ENCODE results near the gene ALAD. TPM values are rescaled to one million over a fixed set of nuclear protein-coding genes. Genes with fewer than 3 reads are reported as not detected.

The ALAD gene
- total and polyA plus RNA-seq, 2 of the 13 experiments (the other 11 are each of a cell fraction or from before 2014, with no cell fraction given) = 21.8 to 30.1 TPM

DNA sequence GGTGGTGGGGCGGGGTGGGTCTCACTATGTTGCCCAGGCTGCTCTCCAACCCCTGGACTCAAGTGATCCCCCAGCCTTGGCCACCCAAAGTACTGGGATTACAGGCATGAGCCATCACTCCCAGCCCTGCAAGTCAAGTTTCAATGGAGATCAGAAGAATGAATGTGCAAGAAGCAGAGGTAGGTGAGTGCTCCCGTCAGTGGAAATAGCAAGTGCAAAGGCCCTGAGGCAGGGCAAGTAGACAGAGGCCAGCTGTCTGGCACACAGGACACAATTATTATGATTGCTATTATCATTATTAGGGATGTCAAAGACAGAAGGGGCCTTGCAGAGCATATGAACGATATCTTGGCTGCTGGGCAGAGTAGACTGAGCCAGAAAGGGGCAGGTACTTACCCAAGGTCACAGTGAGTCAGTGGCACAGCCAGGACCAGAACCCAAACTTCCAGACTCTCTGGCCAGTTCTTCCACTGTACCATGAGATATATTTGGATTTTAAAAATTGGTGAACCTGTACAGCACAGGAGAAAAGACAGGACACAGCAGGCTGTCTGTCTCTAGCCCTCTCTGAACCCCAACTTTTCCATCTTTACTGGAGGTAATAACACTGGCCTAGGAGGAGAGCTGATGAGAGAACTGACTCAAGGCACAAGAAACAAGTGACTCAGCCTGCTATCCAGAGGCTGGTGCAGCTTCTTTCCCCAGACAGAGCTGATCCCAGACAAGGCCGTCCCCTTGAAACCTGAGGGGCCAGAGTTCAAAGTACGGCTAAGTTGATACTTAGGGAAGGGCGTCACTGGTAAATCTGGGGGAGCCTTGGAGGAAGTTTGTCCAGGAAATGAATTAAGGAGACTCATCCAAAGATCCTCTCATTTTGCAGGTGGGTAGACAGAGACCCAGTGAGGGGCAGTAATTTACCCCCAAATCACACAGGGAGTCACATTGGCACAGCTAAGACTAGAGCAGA is 25.7 kb downstream of the ALAD start:
- ChIA-PET CTCF (ENCODE audit: low intra/inter-chr PET ratio, low total read pairs) (no interaction called here), POLR2A (interaction anchor here (0.7 to 3.5 kb wide), 4 partner anchors 9 to 25 kb away, joined by 4 to 35 read pairs (median 12); partner anchors contain the start of gene ALAD)
- intact Hi-C loops (cut with micrococcal nuclease; ENCODE audit: unreplicated experiment) (no loop called here), in situ Hi-C loops (cut with HindIII; ENCODE audit: extremely low pct_ligation_motif_present, low pct_unique_long_range_greater_than_20kb) (no loop called here)
- H3K27me3 ChIP-seq (ENCODE audit: control insufficient read depth in 1 of 2, insufficient read depth in 2 of 2, low read length in 2 of 2) = no peaks in the 10 kb centered on the region
- no peak for ATAC-seq
- FAIRE-seq = no peak
- H3K4me2 ChIP-seq (ENCODE audit: low read depth, low read length) = peak overlapping the region; percentile 87
- peak overlapping the region; percentile 94 for H3K27ac ChIP-seq (ENCODE audit: extremely low read length, insufficient read depth, low read length)
- H3K36me3 ChIP-seq (replicated peaks in 1 of 2; ENCODE audit: control insufficient read depth in 1 of 2, insufficient read depth in 2 of 2, low read length in 2 of 2) = peaks cover 4 to 10% of the 10 kb centered on the region in 2 experiments; a peak in 3 of 5 replicates
- no peak overlapping the region for H2AFZ ChIP-seq (ENCODE audit: low read length)
- peak overlapping the region; percentile 80 to 99 (median 84) for H3K4me3 ChIP-seq (replicated peaks in 1 of 3; ENCODE audit: insufficient read depth in 1 of 3, low read depth in 2 of 3, low read length in 3 of 3)
- peaks cover 16% of the 10 kb centered on the region for H4K20me1 ChIP-seq (ENCODE audit: insufficient read depth, low read length)
- peaks cover 74% of the 10 kb centered on the region for H3K4me1 ChIP-seq (ENCODE audit: insufficient read depth, low read length)
- TSS peak; percentile 70 for BruUV-seq (replicated peaks)
- H3K9ac ChIP-seq (ENCODE audit: insufficient read depth, low read depth, low read length) = peak overlapping the region; percentile 89
- no peak for DNase-seq (ENCODE audit: low spot score)
- H3K9me3 ChIP-seq (ENCODE audit: low read length) = no peaks in the 10 kb centered on the region
- WGBS (ENCODE audit: low lambda C conversion rate) = 59% methylated on average over 6 of the region's 6 CpGs
- peaks cover 15% of the 10 kb centered on the region for H3K79me2 ChIP-seq (ENCODE audit: insufficient read depth, low read length)
- TF ChIP-seq RFXANK (CRISPR knock-in tag; IDR thresholded peaks at IDR 0.05) = no peak
- TF ChIP-seq, protein P1, sequence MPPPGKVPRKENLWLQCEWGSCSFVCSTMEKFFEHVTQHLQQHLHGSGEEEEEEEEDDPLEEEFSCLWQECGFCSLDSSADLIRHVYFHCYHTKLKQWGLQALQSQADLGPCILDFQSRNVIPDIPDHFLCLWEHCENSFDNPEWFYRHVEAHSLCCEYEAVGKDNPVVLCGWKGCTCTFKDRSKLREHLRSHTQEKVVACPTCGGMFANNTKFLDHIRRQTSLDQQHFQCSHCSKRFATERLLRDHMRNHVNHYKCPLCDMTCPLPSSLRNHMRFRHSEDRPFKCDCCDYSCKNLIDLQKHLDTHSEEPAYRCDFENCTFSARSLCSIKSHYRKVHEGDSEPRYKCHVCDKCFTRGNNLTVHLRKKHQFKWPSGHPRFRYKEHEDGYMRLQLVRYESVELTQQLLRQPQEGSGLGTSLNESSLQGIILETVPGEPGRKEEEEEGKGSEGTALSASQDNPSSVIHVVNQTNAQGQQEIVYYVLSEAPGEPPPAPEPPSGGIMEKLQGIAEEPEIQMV (CRISPR knock-in tag; IDR thresholded peaks at IDR 0.05; ENCODE audit: low read depth) = no peak
- no peak for TF ChIP-seq TBX2 (CRISPR knock-in tag; IDR thresholded peaks at IDR 0.05; ENCODE audit: borderline replicate concordance)
- TF ChIP-seq AGO2 (optimal IDR thresholded peaks at IDR 0.05; ENCODE audit: low read depth, low read length) = no peak
- TF ChIP-seq ZKSCAN5 (CRISPR knock-in tag; IDR thresholded peaks at IDR 0.05) = no peak
- no peak for TF ChIP-seq ZNF746 (CRISPR knock-in tag; IDR thresholded peaks at IDR 0.05)
- TF ChIP-seq RBFOX2 (IDR thresholded peaks at IDR 0.05; ENCODE audit: low read depth, low read length) = no peak
- no peak for TF ChIP-seq ZBTB20 (CRISPR knock-in tag; IDR thresholded peaks at IDR 0.05; ENCODE audit: borderline replicate concordance, low read depth)
- no peak for TF ChIP-seq ZNF33A (CRISPR knock-in tag; IDR thresholded peaks at IDR 0.05; ENCODE audit: borderline replicate concordance)
- no peak for TF ChIP-seq ZMAT3 (CRISPR knock-in tag; conservative IDR thresholded peaks at IDR 0.05)
- TF ChIP-seq ZBTB7A (CRISPR knock-in tag; IDR thresholded peaks at IDR 0.05) = no peak
- no peak for TF ChIP-seq ZNF629 (CRISPR knock-in tag; conservative IDR thresholded peaks at IDR 0.05)
- no peak for TF ChIP-seq RFX3 (CRISPR knock-in tag; IDR thresholded peaks at IDR 0.05)
- no peak for TF ChIP-seq FOSL2 (CRISPR knock-in tag; IDR thresholded peaks at IDR 0.05)
- TF ChIP-seq RAD21 (CRISPR knock-in tag; IDR thresholded peaks at IDR 0.05) = no peak
- no peak for TF ChIP-seq XBP1 (CRISPR knock-in tag; IDR thresholded peaks at IDR 0.05)
- TF ChIP-seq ARNTL (CRISPR knock-in tag; IDR thresholded peaks at IDR 0.05) = peak; percentile 32; the same call in 1 of the 2 replicates
- no peak for TF ChIP-seq PHB2 (IDR thresholded peaks at IDR 0.05; ENCODE audit: partially characterized antibody)
- no peak for TF ChIP-seq JUND (CRISPR knock-in tag; IDR thresholded peaks at IDR 0.05)
- TF ChIP-seq, protein P2, sequence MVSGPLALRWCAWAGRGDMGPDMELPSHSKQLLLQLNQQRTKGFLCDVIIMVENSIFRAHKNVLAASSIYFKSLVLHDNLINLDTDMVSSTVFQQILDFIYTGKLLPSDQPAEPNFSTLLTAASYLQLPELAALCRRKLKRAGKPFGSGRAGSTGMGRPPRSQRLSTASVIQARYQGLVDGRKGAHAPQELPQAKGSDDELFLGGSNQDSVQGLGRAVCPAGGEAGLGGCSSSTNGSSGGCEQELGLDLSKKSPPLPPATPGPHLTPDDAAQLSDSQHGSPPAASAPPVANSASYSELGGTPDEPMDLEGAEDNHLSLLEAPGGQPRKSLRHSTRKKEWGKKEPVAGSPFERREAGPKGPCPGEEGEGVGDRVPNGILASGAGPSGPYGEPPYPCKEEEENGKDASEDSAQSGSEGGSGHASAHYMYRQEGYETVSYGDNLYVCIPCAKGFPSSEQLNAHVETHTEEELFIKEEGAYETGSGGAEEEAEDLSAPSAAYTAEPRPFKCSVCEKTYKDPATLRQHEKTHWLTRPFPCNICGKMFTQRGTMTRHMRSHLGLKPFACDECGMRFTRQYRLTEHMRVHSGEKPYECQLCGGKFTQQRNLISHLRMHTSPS (CRISPR knock-in tag; IDR thresholded peaks at IDR 0.05; ENCODE audit: low read depth) = no peak
- no peak for TF ChIP-seq NKX3-1 (CRISPR knock-in tag; IDR thresholded peaks at IDR 0.05)
- TF ChIP-seq ZNF121 (CRISPR knock-in tag; IDR thresholded peaks at IDR 0.05) = 0 out of 2 replicates have a peak, but pooled peaks have one; percentile 29
- TF ChIP-seq EHMT2 (IDR thresholded peaks at IDR 0.05; ENCODE audit: borderline replicate concordance, low read depth, low read length) = no peak
- TF ChIP-seq ZNF644 (CRISPR knock-in tag; IDR thresholded peaks at IDR 0.05; ENCODE audit: low read depth) = no peak

Data from HepG2 (cell line).